Thoracic aorta (tissue), 2 donors: ENCODE results near the gene OLIG1. TPM values are rescaled to one million over a fixed set of nuclear protein-coding genes. Genes with fewer than 3 reads are reported as not detected.

Experiments
- ATAC-seq: fragments of 150-250 bp; one replicate; pipeline ENCODE4 v1.8.0; 2017; ENCODE audit warnings: low read depth; ENCODE audit not compliant: insufficient number of reproducible peaks, low FRiP score
- DNase-seq: peaks from one replicate; pipeline ENCODE4 v3.0.0-alpha.2; 2020; ENCODE audit warnings: low spot score
- H3K27ac ChIP-seq, 2 donors: fragments of 200-600 bp; sonication (generic); 1 replicate in 1 of 2; 2 replicates in 1 of 2; pipeline ENCODE4 v1.5.1; 2016; ENCODE audit warnings: mild to moderate bottlenecking in 2 of 2, moderate library complexity in 2 of 2
- H3K27me3 ChIP-seq: fragments of 200-600 bp; sonication (generic); replicated peaks from 2 replicates; pipeline ENCODE4 v1.6.0; 2016; ENCODE audit warnings: mild to moderate bottlenecking; ENCODE audit not compliant: insufficient read depth
- H3K36me3 ChIP-seq: fragments of 200-600 bp; sonication (generic); one replicate; pipeline ENCODE4 v1.5.1; 2016
- H3K4me1 ChIP-seq, 2 donors: fragments of 200-600 bp; sonication (generic); 1 replicate in 1 of 2; 2 replicates in 1 of 2; pipeline versions ENCODE4 v1.5.1 to v1.6.0; 2016; ENCODE audit warnings: low read depth in 2 of 2, mild to moderate bottlenecking in 1 of 2; ENCODE audit not compliant: control insufficient read depth in 1 of 2
- H3K4me3 ChIP-seq: fragments of 200-600 bp; sonication (generic); 2 replicates; pipeline ENCODE4 v1.5.1; 2016; ENCODE audit warnings: mild to moderate bottlenecking
- H3K9me3 ChIP-seq: fragments of 200-600 bp; sonication (generic); 2 replicates; pipeline ENCODE4 v1.5.1; 2016
- CTCF ChIP-seq: fragments of 200-600 bp; sonication (generic); IDR thresholded peaks from one replicate; pipeline ENCODE4 v1.5.1; 2019; ENCODE audit warnings: antibody characterized with exemption
- total RNA-seq, 2 donors: library from RNA; depleted of rRNA; stranded (reverse); fragments of >200 nt; gene quantifications; one replicate each; pipeline versions ENCODE4 v1.1.0 to v1.2.3, GENCODE V29; 2016

The OLIG1 gene
- total RNA-seq, 2 donors from 2014 or later, result not detected

- TF ChIP-seq CTCF, result no peak
- peaks cover 14 to 25% of the 10 kb centered on the region in 2 donors for H3K4me1 ChIP-seq
- peak overlapping the region; percentile 72 for H3K4me3 ChIP-seq
- DNase-seq (no peak), ATAC-seq (no peak)
- H3K27ac ChIP-seq, result no peak overlapping the region
- H3K9me3 ChIP-seq, result peaks cover 8% of the 10 kb centered on the region
- no peaks in the 10 kb centered on the region for H3K36me3 ChIP-seq
- peaks cover 21% of the 10 kb centered on the region for H3K27me3 ChIP-seq
These were observed 1.9 kb downstream of the OLIG1 start for GRCh38 chr21:33071770-33072306.

GRCh38 chr21:33073636-33074035 is 3.7 kb downstream of the OLIG1 start:
- H3K4me1 ChIP-seq, result peaks cover 14 to 25% of the 10 kb centered on the region in 2 donors
- no peak overlapping the region for H3K27ac ChIP-seq
- H3K4me3 ChIP-seq, result no peak overlapping the region
- H3K27me3 ChIP-seq, result peaks cover 7% of the 10 kb centered on the region
- ATAC-seq (no peak), DNase-seq (no peak)
- no peaks in the 10 kb centered on the region for H3K36me3 ChIP-seq
- H3K9me3 ChIP-seq, result peaks cover 8% of the 10 kb centered on the region
- TF ChIP-seq CTCF, result no peak

GRCh38 chr21:33075128-33075527 is 5.2 kb downstream of the OLIG1 start:
- ATAC-seq (no peak), DNase-seq (no peak)
- Histone ChIP-seq H3K27me3 (no peaks in the 10 kb centered on the region), H3K27ac (no peak overlapping the region), H3K4me3 (no peak overlapping the region), H3K36me3 (no peaks in the 10 kb centered on the region), H3K4me1 (peaks cover 14 to 22% of the 10 kb centered on the region in 2 donors), H3K9me3 (no peaks in the 10 kb centered on the region)
- TF ChIP-seq CTCF, result no peak

GRCh38 chr21:33075596-33076195 is 5.8 kb downstream of the OLIG1 start:
- no peaks in the 10 kb centered on the region for H3K9me3 ChIP-seq
- no peak overlapping the region for H3K4me3 ChIP-seq
- DNase-seq (no peak), ATAC-seq (no peak)
- H3K27ac ChIP-seq, result no peak overlapping the region
- H3K36me3 ChIP-seq, result no peaks in the 10 kb centered on the region
- peaks cover 14 to 17% of the 10 kb centered on the region in 2 donors for H3K4me1 ChIP-seq
- TF ChIP-seq CTCF, result no peak
- no peaks in the 10 kb centered on the region for H3K27me3 ChIP-seq

GRCh38 chr21:33076600-33077329 is 6.8 kb downstream of the OLIG1 start:
- no peak for ATAC-seq
- H3K9me3 ChIP-seq, result no peaks in the 10 kb centered on the region
- TF ChIP-seq CTCF, result no peak
- no peaks in the 10 kb centered on the region for H3K36me3 ChIP-seq
- H3K27me3 ChIP-seq, result no peaks in the 10 kb centered on the region
- H3K4me1 ChIP-seq, result peaks cover 4 to 7% of the 10 kb centered on the region in 2 donors
- H3K27ac ChIP-seq, result no peak overlapping the region
- no peak overlapping the region for H3K4me3 ChIP-seq
- no peak for DNase-seq
